ENCODE results near the gene GDF7.

Gene GDF7

GRCh38 chr2:20626698-20627513 is 40.0 kb upstream of the GDF7 start:
- ChIA-PET POLR2A (interaction anchor here (2.8 kb wide), 1 partner anchor 179 kb away, joined by 18 read pairs; the partner anchor contains the start of gene RHOB), CTCF (no interaction called here)
- no peak for DNase-seq (ENCODE audit: extremely low spot score)
- TF ChIP-seq SP1 (IDR thresholded peaks at IDR 0.05) (no peak), NFRKB (IDR thresholded peaks at IDR 0.05) (no peak), BHLHE40 (IDR thresholded peaks at IDR 0.05; ENCODE audit: borderline replicate concordance) (no peak), FOXA1 (IDR thresholded peaks at IDR 0.05) (no peak), HDGF (IDR thresholded peaks at IDR 0.05; ENCODE audit: borderline replicate concordance) (no peak), PKNOX1 (IDR thresholded peaks at IDR 0.05) (no peak), ELF4 (IDR thresholded peaks at IDR 0.05) (no peak), ZNF384 (IDR thresholded peaks at IDR 0.05) (no peak), CTBP1 (IDR thresholded peaks at IDR 0.05; ENCODE audit: borderline replicate concordance) (no peak), ARNT (IDR thresholded peaks at IDR 0.05) (no peak), LEF1 (IDR thresholded peaks at IDR 0.05; ENCODE audit: borderline replicate concordance) (no peak), FOXM1 (IDR thresholded peaks at IDR 0.05; ENCODE audit: borderline replicate concordance) (no peak), SUZ12 (IDR thresholded peaks at IDR 0.05) (no peak), TARDBP (IDR thresholded peaks at IDR 0.05) (no peak), FOXK2 (IDR thresholded peaks at IDR 0.05) (no peak), L3MBTL2 (conservative IDR thresholded peaks at IDR 0.05) (no peak)

GRCh38 chr2:20627712-20628380 is 39.1 kb upstream of the GDF7 start:
- CTCF ChIA-PET: no interaction called here
- POLR2A ChIA-PET: interaction anchor here (1.0 kb wide), 2 partner anchors 178 to 181 kb away, joined by 3 read pairs; partner anchors contain the start of gene RHOB

GRCh38 chr2:20629181-20629580 is 37.8 kb upstream of the GDF7 start:
- TF ChIP-seq ELF4 (IDR thresholded peaks at IDR 0.05): no peak
- no peak for TF ChIP-seq SUZ12 (IDR thresholded peaks at IDR 0.05)
- TF ChIP-seq CTBP1 (IDR thresholded peaks at IDR 0.05; ENCODE audit: borderline replicate concordance): no peak
- TF ChIP-seq TARDBP (IDR thresholded peaks at IDR 0.05): no peak
- no peak for TF ChIP-seq BHLHE40 (IDR thresholded peaks at IDR 0.05; ENCODE audit: borderline replicate concordance)
- no peak for TF ChIP-seq LEF1 (IDR thresholded peaks at IDR 0.05; ENCODE audit: borderline replicate concordance)
- TF ChIP-seq ZNF384 (IDR thresholded peaks at IDR 0.05): no peak
- no peak for TF ChIP-seq FOXA1 (IDR thresholded peaks at IDR 0.05)
- TF ChIP-seq L3MBTL2 (conservative IDR thresholded peaks at IDR 0.05): no peak
- TF ChIP-seq HDGF (IDR thresholded peaks at IDR 0.05; ENCODE audit: borderline replicate concordance): no peak
- TF ChIP-seq FOXM1 (IDR thresholded peaks at IDR 0.05; ENCODE audit: borderline replicate concordance): no peak
- no peak for TF ChIP-seq NFRKB (IDR thresholded peaks at IDR 0.05)
- CTCF ChIA-PET: interaction anchor here (1.4 kb wide), 1 partner anchor 13 kb away, joined by 3 read pairs; no protein-coding TSS in a partner anchor
- POLR2A ChIA-PET: interaction anchor here (1.8 to 8.0 kb wide), 2 partner anchors 179 to 182 kb away, joined by 5 to 81 read pairs; partner anchors contain the start of gene RHOB
- DNase-seq (ENCODE audit: extremely low spot score): no peak

More at GRCh38 chr2:20627712-20628380, 39.1 kb upstream of the GDF7 start:
- no peak for DNase-seq (ENCODE audit: extremely low spot score)
- TF ChIP-seq NFRKB (IDR thresholded peaks at IDR 0.05) (no peak), FOXK2 (IDR thresholded peaks at IDR 0.05) (no peak), L3MBTL2 (conservative IDR thresholded peaks at IDR 0.05) (no peak), LEF1 (IDR thresholded peaks at IDR 0.05; ENCODE audit: borderline replicate concordance) (no peak), SUZ12 (IDR thresholded peaks at IDR 0.05) (no peak), FOXM1 (IDR thresholded peaks at IDR 0.05; ENCODE audit: borderline replicate concordance) (no peak), FOXA1 (IDR thresholded peaks at IDR 0.05) (no peak), ELF4 (IDR thresholded peaks at IDR 0.05) (no peak), HDGF (IDR thresholded peaks at IDR 0.05; ENCODE audit: borderline replicate concordance) (no peak), SP1 (IDR thresholded peaks at IDR 0.05) (no peak), BHLHE40 (IDR thresholded peaks at IDR 0.05; ENCODE audit: borderline replicate concordance) (no peak), ZNF384 (IDR thresholded peaks at IDR 0.05) (no peak), ARNT (IDR thresholded peaks at IDR 0.05) (no peak), PKNOX1 (IDR thresholded peaks at IDR 0.05) (no peak), CTBP1 (IDR thresholded peaks at IDR 0.05; ENCODE audit: borderline replicate concordance) (no peak), TARDBP (IDR thresholded peaks at IDR 0.05) (no peak)

- CTCF ChIA-PET: interaction anchor here (1.4 kb wide), 1 partner anchor 13 kb away, joined by 3 read pairs; no protein-coding TSS in a partner anchor
- no peak for TF ChIP-seq CTBP1 (IDR thresholded peaks at IDR 0.05; ENCODE audit: borderline replicate concordance)
- TF ChIP-seq ELF4 (IDR thresholded peaks at IDR 0.05): no peak
- TF ChIP-seq PKNOX1 (IDR thresholded peaks at IDR 0.05): no peak
- TF ChIP-seq ARNT (IDR thresholded peaks at IDR 0.05): no peak
- TF ChIP-seq FOXK2 (IDR thresholded peaks at IDR 0.05): no peak
- no peak for TF ChIP-seq FOXM1 (IDR thresholded peaks at IDR 0.05; ENCODE audit: borderline replicate concordance)
- TF ChIP-seq LEF1 (IDR thresholded peaks at IDR 0.05; ENCODE audit: borderline replicate concordance): no peak
- TF ChIP-seq L3MBTL2 (conservative IDR thresholded peaks at IDR 0.05): no peak
- TF ChIP-seq TARDBP (IDR thresholded peaks at IDR 0.05): no peak
- no peak for TF ChIP-seq ZNF384 (IDR thresholded peaks at IDR 0.05)
- TF ChIP-seq BHLHE40 (IDR thresholded peaks at IDR 0.05; ENCODE audit: borderline replicate concordance): no peak
- no peak for TF ChIP-seq SP1 (IDR thresholded peaks at IDR 0.05)
- TF ChIP-seq NFRKB (IDR thresholded peaks at IDR 0.05): no peak
- TF ChIP-seq HDGF (IDR thresholded peaks at IDR 0.05; ENCODE audit: borderline replicate concordance): no peak
- TF ChIP-seq SUZ12 (IDR thresholded peaks at IDR 0.05): no peak
- no peak for TF ChIP-seq FOXA1 (IDR thresholded peaks at IDR 0.05)
- DNase-seq (ENCODE audit: extremely low spot score): no peak
- POLR2A ChIA-PET: interaction anchor here (0.9 to 8.0 kb wide), 3 partner anchors 11 to 182 kb away, joined by 3 to 81 read pairs (median 5); partner anchors contain the start of gene RHOB
These were observed 37.3 kb upstream of the GDF7 start for GRCh38 chr2:20629581-20630171.
